Activated CD8-positive, alpha-beta T cell treated with anti-CD3 and anti-CD28 coated beads for 36 hours (primary cell): ENCODE results near the gene SETBP1. TPM values are rescaled to one million over a fixed set of nuclear protein-coding genes. Genes with fewer than 3 reads are reported as not detected.
"Not testable (repeated sequence)": the region's sequence is repeated elsewhere in the genome, so short reads cannot be mapped to it uniquely, and the experiment has no call there.

Experiments used
- ATAC-seq: fragments of 200-7000 bp; cut with Tn5 transposase; one replicate; pipeline ENCODE4 v1.10.0; 2021; ENCODE audit warnings: mild to moderate bottlenecking, moderate library complexity
- CTCF ChIA-PET: fragments of 350-600 bp; sonication (Branson Sonifier 250); formaldehyde crosslinking; loops from one replicate; lab custom pipeline; 2021; ENCODE audit warnings: antibody characterized with exemption; lab: Charles Lee
- POLR2A ChIA-PET: fragments of 350-600 bp; sonication (Branson Sonifier 250); formaldehyde crosslinking; loops from one replicate; lab custom pipeline; 2021; ENCODE audit warnings: antibody characterized with exemption; lab: Charles Lee
- DNase-seq: peaks from one replicate; pipeline ENCODE4 v3.0.0-alpha.2; 2020
- H3K27ac Mint-ChIP-seq: one replicate; pipeline ENCODE4 v1.8.0; 2021; ENCODE audit warnings: mild to moderate bottlenecking, mixed read lengths
- H3K27me3 Mint-ChIP-seq: one replicate; pipeline ENCODE4 v1.8.0; 2021; ENCODE audit warnings: mixed read lengths
- H3K36me3 Mint-ChIP-seq: one replicate; pipeline ENCODE4 v1.8.0; 2021; ENCODE audit warnings: low read depth, mixed read lengths
- H3K4me1 Mint-ChIP-seq: one replicate; pipeline ENCODE4 v1.8.0; 2021; ENCODE audit warnings: low read depth, mixed read lengths
- H3K4me3 Mint-ChIP-seq: one replicate; pipeline ENCODE4 v1.8.0; 2021; ENCODE audit warnings: mild to moderate bottlenecking, moderate library complexity, mixed read lengths
- H3K9me3 Mint-ChIP-seq: one replicate; pipeline ENCODE4 v1.8.0; 2021; ENCODE audit warnings: mixed read lengths
- CTCF ChIP-seq: fragments of 200-600 bp; IDR thresholded peaks from one replicate; pipeline ENCODE4 v1.8.0; 2022; ENCODE audit warnings: antibody characterized with exemption, mild to moderate bottlenecking
- intact Hi-C: fragments of 100-400 bp; cut with micrococcal nuclease; formaldehyde crosslinking; loops from one replicate; pipeline ENCODE4 v1.10.0; 2022
- total RNA-seq, 2 experiments: library from RNA; stranded (reverse); gene quantifications; one replicate each; pipeline ENCODE4 v1.2.3, GENCODE V29; 2021

Gene SETBP1
- total RNA-seq, 2 experiments from 2014 or later = 10.2 to 10.4 TPM

DNA sequence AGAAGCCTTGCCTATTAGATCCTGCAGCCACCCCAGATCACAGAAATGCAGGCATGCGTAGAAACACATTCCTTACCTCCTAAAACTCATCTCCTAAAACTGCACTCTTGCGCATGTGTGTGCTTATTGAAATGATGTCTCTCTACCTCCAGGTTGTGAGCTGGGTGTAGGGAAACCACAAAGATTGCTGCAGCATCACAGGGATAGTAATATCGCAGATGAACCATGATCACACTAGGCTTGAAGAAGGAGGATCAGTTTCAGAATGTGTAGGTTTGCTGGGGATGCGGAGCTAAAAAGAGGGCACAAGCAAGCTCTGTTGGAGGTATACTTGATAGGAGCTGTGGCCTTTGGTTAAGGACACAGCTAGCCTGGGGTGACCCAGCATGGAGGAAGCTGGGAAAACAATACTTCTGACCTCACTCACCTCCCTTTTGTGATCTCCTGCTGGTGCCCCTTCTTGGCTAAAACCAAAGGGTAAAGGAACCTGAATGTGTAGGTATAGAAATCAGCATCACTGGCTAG lies 118.8 kb downstream of the SETBP1 start:
- ChIA-PET POLR2A (interaction anchor here (1.0 to 1.4 kb wide), 3 partner anchors 40 to 88 kb away, joined by 3 to 4 read pairs (median 3); no protein-coding TSS in a partner anchor), CTCF (interaction anchor here (1.1 kb wide), 1 partner anchor 74 kb away, joined by 3 read pairs; no protein-coding TSS in a partner anchor)
- TF ChIP-seq CTCF = no peak
- intact Hi-C loops = loop anchor here (5.0 kb wide), 2 partner anchors 72 to 88 kb away; no protein-coding TSS in a partner anchor
- H3K36me3 Mint-ChIP-seq = peaks cover 14% of the 10 kb centered on the region
- peaks cover 5% of the 10 kb centered on the region for H3K9me3 Mint-ChIP-seq
- peak; percentile 24 for DNase-seq
- H3K4me1 Mint-ChIP-seq = peaks cover 76% of the 10 kb centered on the region
- H3K27ac Mint-ChIP-seq = peak overlapping the region; percentile 60
- no peaks in the 10 kb centered on the region for H3K27me3 Mint-ChIP-seq
- ATAC-seq = peak; percentile 61
- no peak overlapping the region for H3K4me3 Mint-ChIP-seq

DNA sequence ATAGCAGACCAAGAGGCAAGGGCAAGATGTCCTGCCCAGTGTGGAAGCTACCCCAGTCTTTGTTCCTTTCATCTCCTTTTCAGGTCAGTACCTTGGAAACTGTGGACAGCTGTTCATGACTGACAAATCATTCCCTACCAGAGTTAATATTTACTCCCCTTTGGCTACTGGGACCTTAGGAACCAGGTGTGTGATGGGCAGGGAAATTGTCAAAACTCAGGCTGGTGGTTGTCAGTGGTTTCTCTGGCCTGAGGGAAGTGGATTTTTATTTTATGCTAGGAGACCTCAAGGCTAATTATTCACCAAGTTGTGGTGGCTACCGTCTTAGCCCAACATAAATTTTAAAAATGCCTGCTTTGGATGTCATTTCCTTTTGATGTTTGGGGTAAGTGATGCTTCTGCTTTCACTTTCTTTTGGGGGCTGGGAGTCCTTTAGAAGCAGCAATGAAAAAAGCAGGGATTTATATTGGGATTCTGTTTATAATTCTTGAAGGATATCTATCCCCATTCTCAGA lies 119.3 kb downstream of the SETBP1 start:
- no peak for TF ChIP-seq CTCF
- intact Hi-C loops = loop anchor here (5.0 kb wide), 2 partner anchors 73 to 87 kb away; no protein-coding TSS in a partner anchor
- peaks cover 74% of the 10 kb centered on the region for H3K4me1 Mint-ChIP-seq
- peaks cover 5% of the 10 kb centered on the region for H3K9me3 Mint-ChIP-seq
- POLR2A ChIA-PET = interaction anchor here (1.0 to 1.4 kb wide), 3 partner anchors 41 to 88 kb away, joined by 3 to 4 read pairs (median 3); no protein-coding TSS in a partner anchor
- DNase-seq = no peak
- ATAC-seq = peak; percentile 13
- CTCF ChIA-PET = no interaction called here
- peak overlapping the region; percentile 60 for H3K27ac Mint-ChIP-seq
- H3K27me3 Mint-ChIP-seq = no peaks in the 10 kb centered on the region
- peaks cover 14% of the 10 kb centered on the region for H3K36me3 Mint-ChIP-seq
- H3K4me3 Mint-ChIP-seq = peak overlapping the region; percentile 3

DNA sequence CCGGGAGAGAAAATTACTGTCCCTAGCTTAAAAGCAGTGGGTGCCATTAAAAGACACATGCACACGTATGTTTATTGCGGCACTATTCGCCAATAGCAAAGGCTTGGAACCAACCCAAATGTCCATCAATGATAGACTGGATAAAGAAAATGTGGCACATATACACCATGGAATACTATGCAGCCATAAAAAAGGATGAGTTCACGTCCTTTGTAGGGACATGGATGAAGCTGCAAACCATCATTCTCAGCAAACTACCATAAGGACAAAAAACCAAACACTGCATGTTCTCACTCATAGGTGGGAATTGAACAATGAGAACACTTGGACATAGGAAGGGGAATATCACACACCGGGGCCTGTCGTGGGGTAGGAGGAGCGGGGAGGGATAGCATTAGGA lies 120.1 kb downstream of the SETBP1 start:
- H3K36me3 Mint-ChIP-seq = peaks cover 14% of the 10 kb centered on the region
- H3K27me3 Mint-ChIP-seq, H3K27ac Mint-ChIP-seq, CTCF ChIA-PET, ATAC-seq, DNase-seq, intact Hi-C loops, H3K4me3 Mint-ChIP-seq, H3K9me3 Mint-ChIP-seq, POLR2A ChIA-PET: not testable (repeated sequence)
- peaks cover 72% of the 10 kb centered on the region for H3K4me1 Mint-ChIP-seq

- peaks cover 5% of the 10 kb centered on the region for H3K9me3 Mint-ChIP-seq
- no peak overlapping the region for H3K4me3 Mint-ChIP-seq
- peaks cover 14% of the 10 kb centered on the region for H3K36me3 Mint-ChIP-seq
- peaks cover 72% of the 10 kb centered on the region for H3K4me1 Mint-ChIP-seq
- no peak for TF ChIP-seq CTCF
- intact Hi-C loops = no loop called here
- H3K27ac Mint-ChIP-seq = no peak overlapping the region
- no peaks in the 10 kb centered on the region for H3K27me3 Mint-ChIP-seq
- POLR2A ChIA-PET = interaction anchor here (0.6 kb wide), 1 partner anchor 19 kb away, joined by 4 read pairs; no protein-coding TSS in a partner anchor
- CTCF ChIA-PET = no interaction called here
- ATAC-seq = no peak
- DNase-seq = no peak
These were observed 121.1 kb downstream of the SETBP1 start for GRCh38 chr18:44801781-44802180.

DNA sequence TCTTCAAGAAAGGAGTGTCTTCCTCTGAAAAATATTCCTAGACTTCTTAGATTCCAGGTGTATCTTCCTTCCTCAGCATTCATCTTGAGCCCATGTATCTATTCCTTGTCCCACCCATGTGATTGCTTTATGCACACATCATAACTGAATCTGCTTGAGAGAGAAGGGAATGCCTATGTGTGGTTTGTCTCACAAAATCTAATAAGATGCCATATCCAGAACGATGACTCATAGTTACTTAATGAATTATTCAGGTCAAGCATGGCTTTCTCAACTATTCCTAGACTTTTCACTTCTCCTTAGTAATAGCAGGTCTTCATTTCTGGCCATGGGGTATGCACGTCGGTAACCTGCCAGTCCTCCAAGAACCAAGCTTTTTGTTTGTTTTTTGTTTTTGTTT lies 121.8 kb downstream of the SETBP1 start:
- intact Hi-C loops = no loop called here
- peaks cover 5% of the 10 kb centered on the region for H3K9me3 Mint-ChIP-seq
- DNase-seq (no peak), ATAC-seq (no peak)
- H3K27me3 Mint-ChIP-seq = no peaks in the 10 kb centered on the region
- no peak overlapping the region for H3K4me3 Mint-ChIP-seq
- ChIA-PET CTCF (interaction anchor here (1.3 kb wide), 1 partner anchor 74 kb away, joined by 4 read pairs; no protein-coding TSS in a partner anchor), POLR2A (no interaction called here)
- no peak for TF ChIP-seq CTCF
- H3K4me1 Mint-ChIP-seq = peaks cover 68% of the 10 kb centered on the region
- H3K36me3 Mint-ChIP-seq = peaks cover 14% of the 10 kb centered on the region
- H3K27ac Mint-ChIP-seq = no peak overlapping the region
